SU-DHL-6 (cell line): ENCODE measurements around the gene FANCC.

Experiments
- H2AFZ ChIP-seq: fragments of 200-600 bp; sonication (generic); 2 replicates; pipeline ENCODE4 v1.6.1; 2014; ENCODE audit warnings: low read depth, mild to moderate bottlenecking, moderate library complexity, mixed read lengths, antibody characterized with exemption, low read length; ENCODE audit not compliant: severe bottlenecking
- H3F3A ChIP-seq: fragments of 200-600 bp; shearing (Covaris generic); 2 replicates; pipeline ENCODE4 v1.6.0; 2016; ENCODE audit warnings: antibody characterized with exemption, mild to moderate bottlenecking; ENCODE audit not compliant: insufficient read depth
- H3K27ac ChIP-seq: fragments of 200-600 bp; sonication (generic); 2 replicates; pipeline ENCODE4 v1.5.1; 2016; ENCODE audit warnings: low read depth, mild to moderate bottlenecking, low read length, moderate library complexity, mixed read lengths
- H3K27me3 ChIP-seq: fragments of 200-600 bp; sonication (generic), shearing (Covaris generic); 2 replicates; pipeline ENCODE4 v1.6.0; 2014; ENCODE audit warnings: mild to moderate bottlenecking, low read length
- H3K36me3 ChIP-seq: fragments of 200-600 bp; sonication (generic); 2 replicates; pipeline ENCODE4 v1.6.1; 2014; ENCODE audit warnings: mild to moderate bottlenecking, low read length, mixed read lengths
- H3K4me2 ChIP-seq: fragments of 300-600, 200-600 bp; shearing (Covaris generic), sonication (generic); 2 replicates; pipeline ENCODE4 v1.6.0; 2014; ENCODE audit warnings: low read length, low read depth, mild to moderate bottlenecking; ENCODE audit not compliant: poor library complexity, severe bottlenecking
- H3K4me3 ChIP-seq: fragments of 200-600 bp; sonication (generic); 2 replicates; pipeline ENCODE4 v1.5.1; 2014; ENCODE audit warnings: antibody characterized with exemption, low read length, mild to moderate bottlenecking, mixed read lengths; ENCODE audit not compliant: insufficient read depth, poor library complexity, severe bottlenecking
- H3K79me2 ChIP-seq: fragments of 200-600 bp; sonication (generic); 2 replicates; pipeline ENCODE4 v1.6.1; 2014; ENCODE audit warnings: mild to moderate bottlenecking, low read length, moderate library complexity; ENCODE audit not compliant: insufficient read depth
- H3K9ac ChIP-seq: fragments of 200-600 bp; sonication (generic); 2 replicates; pipeline ENCODE4 v1.7.0; 2014; ENCODE audit warnings: mild to moderate bottlenecking, low read length
- H3K9me2 ChIP-seq: fragments of 200-600 bp; sonication (generic); replicated peaks from 2 replicates; pipeline ENCODE4 v1.6.1; 2014; ENCODE audit warnings: low read length; ENCODE audit not compliant: insufficient read depth
- H3K9me3 ChIP-seq: fragments of 200-600 bp; sonication (generic); 2 replicates; pipeline ENCODE4 v1.6.1; 2014; ENCODE audit warnings: low read length, mixed read lengths; ENCODE audit not compliant: insufficient read depth
- H4K20me1 ChIP-seq: fragments of 200-600 bp; sonication (generic); 2 replicates; pipeline ENCODE4 v1.6.1; 2014; ENCODE audit warnings: low read depth, mild to moderate bottlenecking, antibody characterized with exemption, low read length, moderate library complexity, mixed read lengths
- CTCF ChIP-seq: fragments of 200-600 bp; sonication (generic); IDR thresholded peaks from one replicate; pipeline ENCODE4 v1.5.1; 2017; ENCODE audit warnings: antibody characterized with exemption, mild to moderate bottlenecking, low read length, moderate library complexity; ENCODE audit not compliant: insufficient read depth, poor library complexity, severe bottlenecking
- EZH2phosphoT487 ChIP-seq: fragments of 200-600 bp; sonication (generic), shearing (Covaris generic); conservative IDR thresholded peaks from 2 replicates; pipeline ENCODE4 v1.6.1; 2018; ENCODE audit warnings: mild to moderate bottlenecking, antibody characterized with exemption, low read length, moderate library complexity, mixed read lengths

Gene FANCC

DNA sequence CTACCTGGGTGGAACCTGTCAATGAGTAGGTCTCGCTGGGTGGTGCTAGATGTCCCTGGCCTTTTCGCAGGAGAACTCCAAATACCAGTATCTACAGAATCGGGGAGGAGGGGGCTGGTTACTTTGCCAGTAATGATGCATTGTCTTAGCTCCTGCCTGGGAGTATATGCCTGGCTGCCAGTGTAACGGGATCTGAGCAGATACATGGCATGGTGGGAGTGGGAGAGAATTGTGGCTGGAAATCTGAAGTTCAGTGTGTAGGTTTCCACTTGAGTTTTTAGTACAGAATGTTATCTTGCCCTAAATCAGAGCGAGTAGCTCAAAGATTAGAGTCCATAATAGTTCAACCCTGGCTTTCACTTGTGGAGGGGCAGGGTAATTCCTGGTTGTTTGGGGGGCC, 38.0 kb upstream of the FANCC start:
- Histone ChIP-seq H2AFZ (no peak overlapping the region), H3K9ac (no peak overlapping the region), H3K27ac (no peak overlapping the region), H3K27me3 (no peaks in the 10 kb centered on the region), H3F3A (no peaks in the 10 kb centered on the region), H3K9me3 (no peaks in the 10 kb centered on the region), H3K79me2 (no peaks in the 10 kb centered on the region), H3K9me2 (no peaks in the 10 kb centered on the region), H4K20me1 (no peaks in the 10 kb centered on the region), H3K4me3 (no peak overlapping the region), H3K4me2 (no peak overlapping the region), H3K36me3 (no peaks in the 10 kb centered on the region)
- TF ChIP-seq CTCF = no peak
- no peak for TF ChIP-seq EZH2phosphoT487

- no peaks in the 10 kb centered on the region for H3K36me3 ChIP-seq
- H3K79me2 ChIP-seq = no peaks in the 10 kb centered on the region
- no peak overlapping the region for H3K4me2 ChIP-seq
- H2AFZ ChIP-seq = no peak overlapping the region
- no peak overlapping the region for H3K4me3 ChIP-seq
- no peaks in the 10 kb centered on the region for H3F3A ChIP-seq
- no peak overlapping the region for H3K27ac ChIP-seq
- TF ChIP-seq CTCF (no peak), EZH2phosphoT487 (no peak)
- H4K20me1 ChIP-seq = no peaks in the 10 kb centered on the region
- H3K9ac ChIP-seq = no peak overlapping the region
- no peaks in the 10 kb centered on the region for H3K27me3 ChIP-seq
- no peaks in the 10 kb centered on the region for H3K9me2 ChIP-seq
- no peaks in the 10 kb centered on the region for H3K9me3 ChIP-seq
These were observed 33.5 kb upstream of the FANCC start for GRCh38 chr9:95351051-95351450.

- no peaks in the 10 kb centered on the region for H3K9me2 ChIP-seq
- H3K4me3 ChIP-seq = no peak overlapping the region
- no peaks in the 10 kb centered on the region for H3K79me2 ChIP-seq
- H3K27ac ChIP-seq = no peak overlapping the region
- no peaks in the 10 kb centered on the region for H3F3A ChIP-seq
- no peaks in the 10 kb centered on the region for H4K20me1 ChIP-seq
- H3K36me3 ChIP-seq = no peaks in the 10 kb centered on the region
- H2AFZ ChIP-seq = no peak overlapping the region
- H3K9ac ChIP-seq = no peak overlapping the region
- no peak overlapping the region for H3K4me2 ChIP-seq
- no peaks in the 10 kb centered on the region for H3K9me3 ChIP-seq
- TF ChIP-seq CTCF = no peak
- no peak for TF ChIP-seq EZH2phosphoT487
- H3K27me3 ChIP-seq = no peaks in the 10 kb centered on the region
These were observed 32.8 kb upstream of the FANCC start for GRCh38 chr9:95350266-95350665.
